Thoracic aorta (tissue), 2 donors: ENCODE measurements around the gene DIP2C. TPM values are rescaled to one million over a fixed set of nuclear protein-coding genes. Genes with fewer than 3 reads are reported as not detected.
"Not testable (repeated sequence)": the region's sequence is repeated elsewhere in the genome, so short reads cannot be mapped to it uniquely, and the experiment has no call there.

Experiments used
- ATAC-seq: fragments of 150-250 bp; one replicate; pipeline ENCODE4 v1.8.0; 2017; ENCODE audit warnings: low read depth; ENCODE audit not compliant: insufficient number of reproducible peaks, low FRiP score
- DNase-seq: peaks from one replicate; pipeline ENCODE4 v3.0.0-alpha.2; 2020; ENCODE audit warnings: low spot score
- H3K27ac ChIP-seq, 2 donors: fragments of 200-600 bp; sonication (generic); 1 replicate in 1 of 2; 2 replicates in 1 of 2; pipeline ENCODE4 v1.5.1; 2016; ENCODE audit warnings: mild to moderate bottlenecking in 2 of 2, moderate library complexity in 2 of 2
- H3K27me3 ChIP-seq: fragments of 200-600 bp; sonication (generic); replicated peaks from 2 replicates; pipeline ENCODE4 v1.6.0; 2016; ENCODE audit warnings: mild to moderate bottlenecking; ENCODE audit not compliant: insufficient read depth
- H3K36me3 ChIP-seq: fragments of 200-600 bp; sonication (generic); one replicate; pipeline ENCODE4 v1.5.1; 2016
- H3K4me1 ChIP-seq, 2 donors: fragments of 200-600 bp; sonication (generic); 1 replicate in 1 of 2; 2 replicates in 1 of 2; pipeline versions ENCODE4 v1.5.1 to v1.6.0; 2016; ENCODE audit warnings: low read depth in 2 of 2, mild to moderate bottlenecking in 1 of 2; ENCODE audit not compliant: control insufficient read depth in 1 of 2
- H3K4me3 ChIP-seq: fragments of 200-600 bp; sonication (generic); 2 replicates; pipeline ENCODE4 v1.5.1; 2016; ENCODE audit warnings: mild to moderate bottlenecking
- H3K9me3 ChIP-seq: fragments of 200-600 bp; sonication (generic); 2 replicates; pipeline ENCODE4 v1.5.1; 2016
- total RNA-seq, 2 donors: library from RNA; depleted of rRNA; stranded (reverse); fragments of >200 nt; gene quantifications; one replicate each; pipeline versions ENCODE4 v1.1.0 to v1.2.3, GENCODE V29; 2016
- TF ChIP-seq, protein P1 (sequence below): fragments of 200-600 bp; sonication (generic); IDR thresholded peaks from one replicate; pipeline ENCODE4 v1.5.1; 2019; ENCODE audit warnings: antibody characterized with exemption

Gene DIP2C
- total RNA-seq, 2 donors from 2014 or later: 36.8 to 44.0 TPM

DNA sequence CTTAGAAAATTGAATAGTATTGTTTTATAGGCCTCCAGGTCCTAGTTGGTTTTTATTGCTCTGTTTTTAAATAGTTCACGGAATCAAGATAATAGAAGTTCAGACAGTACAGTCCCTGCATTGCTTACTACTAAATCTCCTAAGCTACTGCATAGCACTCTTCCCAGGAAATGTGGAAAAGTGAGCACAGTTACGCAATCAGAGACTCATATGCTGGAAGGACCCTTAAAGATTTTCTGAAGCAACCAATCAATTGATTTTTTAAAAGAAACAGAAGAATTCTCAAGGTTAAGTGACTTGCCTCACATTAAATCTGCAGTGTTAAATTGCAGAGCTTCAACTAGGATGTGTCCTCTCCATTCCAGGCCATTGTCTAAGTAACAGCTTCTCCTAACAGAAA, 23.1 kb upstream of the DIP2C start:
- no peak overlapping the region for H3K27ac ChIP-seq
- no peaks in the 10 kb centered on the region for H3K27me3 ChIP-seq
- ATAC-seq (no peak), DNase-seq (no peak)
- peaks cover 3% of the 10 kb centered on the region for H3K9me3 ChIP-seq
- no peaks in the 10 kb centered on the region for H3K4me1 ChIP-seq
- H3K4me3 ChIP-seq: no peak overlapping the region
- TF ChIP-seq, protein P1, sequence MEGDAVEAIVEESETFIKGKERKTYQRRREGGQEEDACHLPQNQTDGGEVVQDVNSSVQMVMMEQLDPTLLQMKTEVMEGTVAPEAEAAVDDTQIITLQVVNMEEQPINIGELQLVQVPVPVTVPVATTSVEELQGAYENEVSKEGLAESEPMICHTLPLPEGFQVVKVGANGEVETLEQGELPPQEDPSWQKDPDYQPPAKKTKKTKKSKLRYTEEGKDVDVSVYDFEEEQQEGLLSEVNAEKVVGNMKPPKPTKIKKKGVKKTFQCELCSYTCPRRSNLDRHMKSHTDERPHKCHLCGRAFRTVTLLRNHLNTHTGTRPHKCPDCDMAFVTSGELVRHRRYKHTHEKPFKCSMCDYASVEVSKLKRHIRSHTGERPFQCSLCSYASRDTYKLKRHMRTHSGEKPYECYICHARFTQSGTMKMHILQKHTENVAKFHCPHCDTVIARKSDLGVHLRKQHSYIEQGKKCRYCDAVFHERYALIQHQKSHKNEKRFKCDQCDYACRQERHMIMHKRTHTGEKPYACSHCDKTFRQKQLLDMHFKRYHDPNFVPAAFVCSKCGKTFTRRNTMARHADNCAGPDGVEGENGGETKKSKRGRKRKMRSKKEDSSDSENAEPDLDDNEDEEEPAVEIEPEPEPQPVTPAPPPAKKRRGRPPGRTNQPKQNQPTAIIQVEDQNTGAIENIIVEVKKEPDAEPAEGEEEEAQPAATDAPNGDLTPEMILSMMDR: no peak
- H3K36me3 ChIP-seq: no peaks in the 10 kb centered on the region

DNA sequence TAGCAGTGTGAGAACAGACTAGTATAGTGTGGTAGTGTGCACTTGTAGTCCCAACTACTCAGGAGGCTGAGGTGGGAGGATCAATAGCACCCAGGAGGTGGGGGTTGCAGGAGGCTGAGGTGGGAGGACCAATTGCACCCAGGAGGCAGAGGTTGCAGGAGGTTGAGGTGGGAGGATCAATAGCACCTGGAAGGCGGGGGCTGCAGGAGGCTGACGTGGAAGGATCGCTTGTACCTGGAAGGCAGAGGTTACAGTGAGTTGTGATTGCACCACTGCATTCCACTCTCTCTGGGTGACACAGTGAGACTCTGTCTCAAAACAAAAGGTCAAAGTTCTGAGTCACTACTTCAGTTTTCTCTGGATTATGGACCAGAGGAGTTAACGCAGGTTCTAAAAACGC, 22.6 kb upstream of the DIP2C start:
- ATAC-seq (no peak), DNase-seq (no peak)
- H3K27me3 ChIP-seq: no peaks in the 10 kb centered on the region
- H3K4me3 ChIP-seq: no peak overlapping the region
- H3K27ac ChIP-seq: no peak overlapping the region
- TF ChIP-seq, protein P1: no peak
- no peaks in the 10 kb centered on the region for H3K4me1 ChIP-seq
- H3K36me3 ChIP-seq: no peaks in the 10 kb centered on the region
- H3K9me3 ChIP-seq: peaks cover 3% of the 10 kb centered on the region

DNA sequence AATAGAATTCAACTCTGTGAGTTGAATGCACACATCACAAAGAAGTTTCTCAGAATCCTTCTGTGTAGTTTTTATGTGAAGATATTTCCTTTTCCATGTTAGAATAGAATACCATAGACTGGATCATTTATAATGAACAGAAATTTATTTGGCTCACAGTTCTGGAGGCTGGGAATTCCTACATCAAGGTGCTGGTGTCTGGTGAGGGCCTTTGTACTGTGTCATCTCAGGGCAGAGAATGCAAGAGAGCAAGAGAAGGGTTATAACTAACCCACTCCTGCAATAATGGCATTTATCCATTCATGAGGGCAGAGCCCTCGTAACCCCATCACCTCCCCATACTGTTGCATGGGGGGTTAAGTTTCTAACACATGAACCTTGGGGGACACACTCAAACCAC, 18.4 kb upstream of the DIP2C start:
- TF ChIP-seq, protein P1: no peak
- Histone ChIP-seq H3K4me1 (no peaks in the 10 kb centered on the region), H3K4me3 (no peak overlapping the region), H3K9me3 (peaks cover 5% of the 10 kb centered on the region), H3K27me3 (no peaks in the 10 kb centered on the region), H3K27ac (no peak overlapping the region), H3K36me3 (no peaks in the 10 kb centered on the region)
- DNase-seq (no peak), ATAC-seq (no peak)

GRCh38 chr10:707456-707855, 18.0 kb upstream of the DIP2C start:
- no peaks in the 10 kb centered on the region for H3K4me1 ChIP-seq
- DNase-seq (no peak), ATAC-seq (no peak)
- TF ChIP-seq, protein P1: no peak
- no peaks in the 10 kb centered on the region for H3K36me3 ChIP-seq
- H3K27me3 ChIP-seq: no peaks in the 10 kb centered on the region
- no peak overlapping the region for H3K27ac ChIP-seq
- H3K4me3 ChIP-seq: no peak overlapping the region
- H3K9me3 ChIP-seq: peaks cover 6% of the 10 kb centered on the region

- DNase-seq (no peak), ATAC-seq (no peak)
- Histone ChIP-seq H3K27ac (no peak overlapping the region), H3K36me3 (no peaks in the 10 kb centered on the region), H3K9me3 (peaks cover 6% of the 10 kb centered on the region), H3K4me3 (no peak overlapping the region), H3K27me3 (no peaks in the 10 kb centered on the region), H3K4me1 (no peaks in the 10 kb centered on the region)
- TF ChIP-seq, protein P1: no peak
These were observed 13.7 kb upstream of the DIP2C start for GRCh38 chr10:703118-703517.

- H3K4me1 ChIP-seq, H3K27ac ChIP-seq, H3K4me3 ChIP-seq, H3K36me3 ChIP-seq, ATAC-seq, H3K9me3 ChIP-seq, H3K27me3 ChIP-seq, DNase-seq: not testable (repeated sequence)
These were observed 10.7 kb upstream of the DIP2C start for GRCh38 chr10:700183-700582.
